CD4-positive, alpha-beta T cell treated with Interleukin-10 for 1 hour (primary cell): ENCODE data around the gene TJAP1.
A peak's percentile ranks its signal among the peaks of the same experiment; 100 is the strongest.

Source experiments
- DNase-seq: peaks from one replicate; pipeline ENCODE4 v3.0.0-alpha.2; 2020

The TJAP1 gene

GRCh38 chr6:43540507-43540906, 63.1 kb downstream of the TJAP1 start:
- no peak for DNase-seq

- DNase-seq = no peak
Measured at GRCh38 chr6:43541774-43542471, 64.6 kb downstream of the TJAP1 start.

GRCh38 chr6:43544461-43544860, 67.1 kb downstream of the TJAP1 start:
- DNase-seq = peak; percentile 14

- no peak for DNase-seq
Measured at GRCh38 chr6:43547222-43547621, 69.9 kb downstream of the TJAP1 start.
